HG03280 (cell line): Measurements from ENCODE around the gene LRRC2.
"Not testable (repeated sequence)": the region's sequence is repeated elsewhere in the genome, so short reads cannot be mapped to it uniquely, and the experiment has no call there.

Experiments
- ATAC-seq: cut with Tn5 transposase; IDR thresholded peaks from one replicate; pipeline ENCODE4 v1.9.1; 2021; ENCODE audit warnings: mild to moderate bottlenecking, moderate library complexity; ENCODE audit not compliant: unreplicated experiment

LRRC2 gene

GRCh38 chr3:46558184-46559043, 7.7 kb downstream of the LRRC2 start:
- peak; percentile 94 for ATAC-seq

- ATAC-seq = peak; percentile 8
These were observed 8.3 kb downstream of the LRRC2 start for GRCh38 chr3:46557814-46558183.

- no peak for ATAC-seq
These were observed 12.9 kb downstream of the LRRC2 start for GRCh38 chr3:46553154-46553553.

- no peak for ATAC-seq
These were observed 13.6 kb downstream of the LRRC2 start for GRCh38 chr3:46552538-46552937.

- ATAC-seq = no peak
These were observed 14.5 kb downstream of the LRRC2 start for GRCh38 chr3:46551615-46552014.

GRCh38 chr3:46549989-46550388, 16.1 kb downstream of the LRRC2 start:
- ATAC-seq = no peak

GRCh38 chr3:46549408-46549904, 16.6 kb downstream of the LRRC2 start:
- no peak for ATAC-seq

GRCh38 chr3:46548611-46549010, 17.5 kb downstream of the LRRC2 start:
- ATAC-seq = not testable (repeated sequence)

GRCh38 chr3:46546896-46547440, 19.1 kb downstream of the LRRC2 start:
- no peak for ATAC-seq

GRCh38 chr3:46545818-46546630, 20.1 kb downstream of the LRRC2 start:
- ATAC-seq = no peak

GRCh38 chr3:46544771-46545503, 21.2 kb downstream of the LRRC2 start:
- ATAC-seq = no peak

GRCh38 chr3:46542801-46543201, 23.3 kb downstream of the LRRC2 start:
- ATAC-seq = no peak

- no peak for ATAC-seq
These were observed 23.8 kb downstream of the LRRC2 start for GRCh38 chr3:46542344-46542743.

- ATAC-seq = no peak
These were observed 24.3 kb downstream of the LRRC2 start for GRCh38 chr3:46541835-46542234.

GRCh38 chr3:46540550-46540949, 25.6 kb downstream of the LRRC2 start:
- ATAC-seq = no peak

- ATAC-seq = no peak
These were observed 26.6 kb downstream of the LRRC2 start for GRCh38 chr3:46539443-46540005.

GRCh38 chr3:46538803-46539442, 27.2 kb downstream of the LRRC2 start:
- ATAC-seq = peak; percentile 76

- ATAC-seq = not testable (repeated sequence)
These were observed 27.7 kb downstream of the LRRC2 start for GRCh38 chr3:46538425-46538802.

GRCh38 chr3:46537779-46538178, 28.3 kb downstream of the LRRC2 start:
- ATAC-seq = no peak

GRCh38 chr3:46537316-46537715, 28.8 kb downstream of the LRRC2 start:
- ATAC-seq = no peak
